Measurements from ENCODE around the gene ZNF211. TPM values are rescaled to one million over a fixed set of nuclear protein-coding genes. Genes with fewer than 3 reads are reported as not detected.
A peak's percentile ranks its signal among the peaks of the same experiment; 100 is the strongest.

Gene ZNF211
- polyA plus RNA-seq, 1 experiment = 7.8 TPM

DNA sequence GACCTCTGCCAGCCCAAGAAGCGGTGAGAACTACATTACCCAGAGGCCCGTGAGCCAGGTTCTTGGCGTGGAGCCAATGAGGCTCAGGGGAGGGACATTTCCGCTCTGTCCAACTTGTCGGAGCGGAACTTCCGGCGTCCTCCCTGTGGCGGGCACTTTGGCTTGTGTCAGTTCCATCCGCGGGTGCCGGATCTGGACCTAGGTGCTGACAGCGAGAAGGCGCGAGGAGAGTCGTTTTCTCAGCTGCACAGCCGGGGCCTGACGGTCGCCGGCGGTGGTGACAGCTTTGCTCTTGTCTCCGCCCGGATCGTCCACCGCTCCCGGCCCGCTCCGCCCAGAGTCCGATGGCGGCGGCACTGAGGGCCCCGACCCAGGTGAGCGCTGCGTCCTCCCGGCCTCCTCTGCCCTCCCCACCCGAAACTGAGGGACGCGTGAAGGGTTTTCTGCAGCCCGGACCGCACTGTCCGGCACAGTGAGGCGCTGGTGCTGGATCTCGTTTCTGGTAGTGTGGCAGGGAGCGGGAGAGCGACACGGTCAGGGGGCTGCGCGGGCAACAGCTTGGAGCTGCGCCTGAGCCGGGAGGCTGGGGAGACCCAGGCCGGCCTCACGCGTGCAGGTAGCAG lies 33.1 kb upstream of the ZNF211 start, which contains the start of gene ZNF530:
Gene ZNF530 (plus strand): TSS at position 125 of the 623 bp plus-strand sequence. CDS start 4,461 bp downstream, outside the sequence.
- Histone ChIP-seq H3K27me3 (ENCODE audit: control insufficient read depth, insufficient read depth, low read length) (no peaks in the 10 kb centered on the region), H3K36me3 (ENCODE audit: control insufficient read depth, insufficient read depth, low read length) (no peaks in the 10 kb centered on the region), H3K4me3 (ENCODE audit: low read depth, low read length) (peak within 1 kb of the TSS; percentile 87)
- TF ChIP-seq, protein P1, sequence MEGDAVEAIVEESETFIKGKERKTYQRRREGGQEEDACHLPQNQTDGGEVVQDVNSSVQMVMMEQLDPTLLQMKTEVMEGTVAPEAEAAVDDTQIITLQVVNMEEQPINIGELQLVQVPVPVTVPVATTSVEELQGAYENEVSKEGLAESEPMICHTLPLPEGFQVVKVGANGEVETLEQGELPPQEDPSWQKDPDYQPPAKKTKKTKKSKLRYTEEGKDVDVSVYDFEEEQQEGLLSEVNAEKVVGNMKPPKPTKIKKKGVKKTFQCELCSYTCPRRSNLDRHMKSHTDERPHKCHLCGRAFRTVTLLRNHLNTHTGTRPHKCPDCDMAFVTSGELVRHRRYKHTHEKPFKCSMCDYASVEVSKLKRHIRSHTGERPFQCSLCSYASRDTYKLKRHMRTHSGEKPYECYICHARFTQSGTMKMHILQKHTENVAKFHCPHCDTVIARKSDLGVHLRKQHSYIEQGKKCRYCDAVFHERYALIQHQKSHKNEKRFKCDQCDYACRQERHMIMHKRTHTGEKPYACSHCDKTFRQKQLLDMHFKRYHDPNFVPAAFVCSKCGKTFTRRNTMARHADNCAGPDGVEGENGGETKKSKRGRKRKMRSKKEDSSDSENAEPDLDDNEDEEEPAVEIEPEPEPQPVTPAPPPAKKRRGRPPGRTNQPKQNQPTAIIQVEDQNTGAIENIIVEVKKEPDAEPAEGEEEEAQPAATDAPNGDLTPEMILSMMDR (IDR thresholded peaks at IDR 0.05; ENCODE audit: insufficient read depth, low read depth, low read length) = no peak
- DNase-seq (ENCODE audit: low read depth) = peak; percentile 46
- ChIA-PET POLR2A (no interaction called here), CTCF (no interaction called here)

DNA sequence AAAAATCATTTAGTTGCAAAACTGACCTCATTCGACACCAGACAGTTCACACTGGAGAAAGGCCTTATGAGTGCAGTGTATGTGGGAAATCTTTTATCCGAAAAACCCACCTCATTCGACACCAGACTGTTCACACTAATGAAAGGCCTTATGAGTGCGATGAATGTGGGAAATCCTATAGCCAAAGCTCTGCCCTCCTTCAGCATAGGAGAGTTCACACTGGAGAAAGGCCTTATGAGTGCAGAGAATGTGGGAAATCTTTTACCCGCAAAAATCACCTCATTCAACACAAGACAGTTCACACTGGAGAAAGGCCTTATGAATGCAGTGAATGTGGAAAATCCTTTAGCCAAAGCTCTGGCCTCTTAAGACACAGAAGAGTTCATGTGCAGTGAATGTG lies 26.0 kb upstream of the ZNF211 start:
- CTCF ChIA-PET = interaction anchor here (0.6 kb wide), 1 partner anchor 110 kb away, joined by 4 read pairs; no protein-coding TSS in a partner anchor
- no peak for DNase-seq (ENCODE audit: low read depth)

DNA sequence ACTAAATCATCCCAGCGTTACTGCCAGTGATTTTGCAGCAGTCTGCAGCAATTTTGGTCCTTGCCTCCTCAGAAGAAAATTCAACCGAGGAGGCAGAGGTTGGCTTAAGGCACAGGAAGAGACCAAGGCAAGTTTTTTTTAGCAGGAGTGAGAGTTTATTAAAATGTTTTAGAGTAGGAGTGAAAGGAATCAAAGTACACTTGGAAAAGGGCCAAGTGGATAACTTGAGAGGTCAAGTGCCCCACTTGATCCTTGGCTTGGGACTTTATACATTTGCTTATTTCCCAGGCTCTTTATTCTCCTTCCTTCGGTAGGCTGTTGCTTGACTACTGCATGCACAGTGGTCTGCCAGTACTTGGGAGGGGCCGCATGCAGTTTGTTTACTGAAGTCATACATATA lies 21.9 kb upstream of the ZNF211 start:
- DNase-seq (ENCODE audit: low read depth) = no peak
- POLR2A ChIA-PET = no interaction called here
- Histone ChIP-seq H3K36me3 (ENCODE audit: control insufficient read depth, insufficient read depth, low read length) (peaks cover 2% of the 10 kb centered on the region; the same call in 1 of the 2 replicates), H3K27me3 (ENCODE audit: control insufficient read depth, insufficient read depth, low read length) (no peaks in the 10 kb centered on the region), H3K4me3 (ENCODE audit: low read depth, low read length) (no peak overlapping the region)
- TF ChIP-seq, protein P1 (IDR thresholded peaks at IDR 0.05; ENCODE audit: insufficient read depth, low read depth, low read length) = no peak
- CTCF ChIA-PET = no interaction called here

More for the DNA sequence above, 26.0 kb upstream of the ZNF211 start:
- H3K27me3 ChIP-seq (ENCODE audit: control insufficient read depth, insufficient read depth, low read length) = no peaks in the 10 kb centered on the region
- H3K4me3 ChIP-seq (ENCODE audit: low read depth, low read length) = no peak overlapping the region
- peaks cover 1% of the 10 kb centered on the region; the same call in 1 of the 2 replicates for H3K36me3 ChIP-seq (ENCODE audit: control insufficient read depth, insufficient read depth, low read length)
- POLR2A ChIA-PET = no interaction called here
- TF ChIP-seq, protein P1 (IDR thresholded peaks at IDR 0.05; ENCODE audit: insufficient read depth, low read depth, low read length) = no peak

DNA sequence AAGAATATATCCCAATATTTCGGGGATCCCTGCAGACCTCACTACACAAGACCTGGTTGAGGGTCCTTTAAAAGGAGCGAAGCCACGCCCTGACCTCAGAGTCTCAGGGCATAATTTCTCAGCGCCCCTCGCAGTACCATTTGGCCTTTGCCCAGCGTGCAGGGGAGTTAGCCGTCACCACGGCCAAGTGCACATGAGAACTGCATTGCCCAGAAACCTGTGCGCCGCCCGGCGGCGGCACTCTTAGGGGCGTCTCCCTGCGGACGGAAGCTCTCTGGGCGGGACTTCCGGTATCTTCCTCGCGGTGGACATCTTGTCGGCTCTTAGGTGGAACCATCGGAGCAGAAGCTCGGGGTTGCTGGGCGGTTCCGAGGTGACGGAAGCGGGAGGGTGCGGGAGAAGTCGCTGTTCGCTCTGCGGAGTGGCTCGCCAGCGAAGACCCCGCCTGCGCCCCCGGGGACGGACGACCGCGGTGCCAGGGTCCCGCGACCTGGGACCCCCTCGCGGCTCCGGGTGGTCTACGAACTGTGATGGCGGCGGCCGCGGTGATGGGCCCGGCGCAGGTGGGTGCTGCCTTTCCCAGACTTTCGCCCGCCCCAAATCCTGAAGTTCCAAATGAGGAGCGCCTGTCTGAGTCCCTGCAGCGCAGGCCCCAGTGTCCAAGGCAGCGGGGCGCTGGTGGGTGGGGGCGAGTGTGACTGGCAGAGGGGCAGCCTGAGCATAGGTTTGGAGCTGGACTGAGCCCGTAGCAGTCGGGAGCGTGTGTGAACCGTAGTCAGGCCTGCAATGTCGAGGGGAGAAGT lies 18.8 kb upstream of the ZNF211 start, which contains the start of gene ZNF134:
Gene ZNF134 (plus strand): TSS at position 302 of the 803 bp plus-strand sequence. CDS start 5,227 bp downstream, outside the sequence.
- Histone ChIP-seq H3K36me3 (ENCODE audit: control insufficient read depth, insufficient read depth, low read length) (peaks cover 9% of the 10 kb centered on the region), H3K4me3 (ENCODE audit: low read depth, low read length) (peak within 1 kb of the TSS; percentile 90), H3K27me3 (ENCODE audit: control insufficient read depth, insufficient read depth, low read length) (no peaks in the 10 kb centered on the region)
- TF ChIP-seq, protein P1 (IDR thresholded peaks at IDR 0.05; ENCODE audit: insufficient read depth, low read depth, low read length) = peak; percentile 31
- POLR2A ChIA-PET = interaction anchor here (0.5 kb wide), 1 partner anchor 374 kb away, joined by 3 read pairs; the partner anchor contains the start of gene ZNF805
- CTCF ChIA-PET = no interaction called here
- peak; percentile 46 for DNase-seq (ENCODE audit: low read depth)

DNA sequence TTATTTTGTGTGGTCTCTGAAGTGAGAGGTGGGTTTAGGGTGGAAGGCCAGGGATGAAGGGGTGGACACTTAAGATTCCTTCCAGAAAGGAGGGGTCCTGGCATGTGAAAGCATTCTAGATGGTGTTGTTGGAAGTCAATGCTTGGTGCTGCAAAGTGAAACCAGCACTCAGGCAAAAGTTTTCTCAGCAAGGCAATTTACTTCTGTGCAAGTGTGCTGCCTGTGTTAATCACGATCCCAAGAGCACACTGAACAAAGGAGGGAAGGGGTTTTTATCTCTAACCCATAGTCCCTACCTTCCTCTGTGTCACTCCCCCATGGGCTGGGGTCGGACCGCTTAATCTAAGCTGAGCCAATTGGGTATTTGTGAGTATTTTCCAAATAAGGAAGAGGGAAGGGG lies 17.6 kb upstream of the ZNF211 start:
- ChIA-PET POLR2A (no interaction called here), CTCF (no interaction called here)
- peaks cover 20% of the 10 kb centered on the region for H3K36me3 ChIP-seq (ENCODE audit: control insufficient read depth, insufficient read depth, low read length)
- TF ChIP-seq, protein P1 (IDR thresholded peaks at IDR 0.05; ENCODE audit: insufficient read depth, low read depth, low read length) = no peak
- H3K27me3 ChIP-seq (ENCODE audit: control insufficient read depth, insufficient read depth, low read length) = no peaks in the 10 kb centered on the region
- H3K4me3 ChIP-seq (ENCODE audit: low read depth, low read length) = peak overlapping the region; percentile 90; the same call in 1 of the 2 replicates
- DNase-seq (ENCODE audit: low read depth) = no peak
